NCI-H2196 treated with DMSO at 0.1 percent for 48 hours (cell line): Measurements from ENCODE around the gene HAT1.

ENCODE experiments used
- DNase-seq: peaks from one replicate; lab custom pipeline; 2025; ENCODE audit not compliant: unreplicated experiment; lab: John Stamatoyannopoulos, UW

The HAT1 gene

DNA sequence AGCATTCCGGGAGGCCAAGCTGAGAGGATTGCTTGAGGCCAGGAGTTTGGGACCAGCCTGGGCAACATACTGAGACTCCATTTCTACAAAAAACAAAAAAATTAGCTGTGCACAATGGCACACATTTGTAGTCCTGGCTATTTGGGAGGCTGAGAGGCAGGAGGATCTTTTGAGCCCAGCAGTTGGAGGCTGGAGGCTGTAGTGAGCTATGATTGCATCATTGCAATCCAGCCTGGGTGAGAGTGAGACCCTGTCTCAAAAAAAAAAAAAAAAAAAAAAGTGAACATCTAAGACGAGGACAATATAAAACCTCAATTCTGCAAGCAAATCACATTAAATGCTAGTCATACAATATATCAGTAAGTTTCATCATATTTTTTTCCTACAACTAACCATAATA is 2.8 kb upstream of the HAT1 start:
- no peak for DNase-seq

DNA sequence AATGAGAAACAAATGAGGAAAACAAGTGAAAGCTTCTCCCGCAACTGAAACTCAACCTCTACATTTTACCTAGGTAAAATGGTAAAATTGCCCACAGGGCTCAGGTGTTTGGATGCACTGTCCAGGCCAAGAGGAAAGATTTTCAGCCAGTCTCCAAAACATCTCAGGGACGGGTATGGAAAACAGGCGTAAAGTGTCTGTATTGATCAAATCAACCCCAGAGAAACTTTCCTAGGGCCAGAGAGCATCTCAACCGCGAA is 361 bp upstream of the HAT1 start:
- no peak for DNase-seq

DNA sequence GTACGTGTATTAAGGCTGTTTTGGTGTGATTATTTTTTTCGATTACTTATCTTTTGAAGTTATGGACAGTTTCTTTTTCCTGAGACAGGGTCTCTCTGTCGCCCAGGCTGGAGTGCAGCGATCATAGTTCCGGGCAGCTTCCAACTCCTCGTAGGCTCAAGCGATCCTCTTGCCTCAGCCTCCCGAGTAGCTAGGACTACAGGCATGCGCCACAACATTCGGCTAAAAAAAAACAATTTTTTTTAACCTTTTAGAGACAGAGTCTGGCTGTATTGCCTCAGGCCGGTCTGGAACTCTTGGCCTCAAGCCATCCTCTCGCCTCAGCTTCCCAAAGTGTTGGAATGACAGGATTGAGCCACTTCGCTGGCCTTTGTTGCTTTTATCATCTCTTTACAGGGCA is 945 bp downstream of the HAT1 start:
- DNase-seq = no peak

DNA sequence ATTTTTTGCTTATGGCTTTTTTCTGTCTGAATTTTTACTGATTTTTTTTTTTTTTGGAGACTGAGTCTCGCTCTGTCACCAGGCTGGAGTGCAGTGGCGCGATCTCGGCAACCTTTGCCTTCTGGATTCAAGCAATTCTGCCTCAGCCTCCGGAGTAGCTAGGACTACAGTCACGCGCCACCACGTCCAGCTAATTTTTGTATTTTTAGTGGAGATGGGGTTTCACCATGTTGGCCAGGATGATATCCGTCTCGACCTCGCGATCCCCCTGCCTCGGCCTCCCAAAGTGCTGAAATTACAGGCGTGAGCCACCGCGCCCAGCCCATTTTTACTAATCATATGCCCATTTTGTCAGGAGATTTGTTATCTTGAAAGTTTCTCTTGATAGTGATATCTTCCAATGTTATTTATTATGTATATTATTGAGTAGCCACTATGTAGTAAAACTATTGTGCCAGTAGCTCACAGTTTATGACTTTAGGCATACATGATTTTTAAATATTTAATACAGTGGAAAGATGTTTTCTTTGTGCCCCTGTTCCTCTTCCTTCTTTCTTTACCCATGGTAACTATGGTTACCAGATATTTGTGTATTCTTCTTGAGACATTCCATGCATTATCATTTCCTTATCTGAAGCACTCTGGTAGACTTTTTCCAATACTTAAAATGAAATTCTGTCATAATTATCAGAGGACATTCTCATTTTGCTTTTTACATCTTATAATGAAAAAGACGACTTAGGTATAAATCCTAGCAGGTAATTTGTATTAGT is 2.1 kb downstream of the HAT1 start:
- DNase-seq = no peak

DNA sequence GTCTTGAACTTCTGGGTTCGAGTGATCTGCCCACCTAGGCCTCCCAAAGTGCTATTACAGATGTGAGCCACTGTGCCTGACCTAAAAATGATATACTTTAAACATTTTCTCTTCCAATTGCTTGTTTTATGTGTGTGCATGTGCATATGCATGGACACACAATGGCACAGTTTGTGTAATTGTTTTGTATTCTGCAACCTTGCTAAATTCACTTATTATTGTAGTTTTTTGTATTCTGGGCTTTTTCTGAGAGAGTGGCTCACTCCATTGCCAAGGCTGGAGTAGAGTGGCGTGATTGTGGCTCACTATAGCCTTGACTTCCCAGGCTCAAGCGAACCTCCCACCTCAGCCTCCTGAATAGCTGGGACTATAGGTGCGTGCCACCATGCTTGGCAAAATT is 8.1 kb downstream of the HAT1 start:
- DNase-seq = no peak

DNA sequence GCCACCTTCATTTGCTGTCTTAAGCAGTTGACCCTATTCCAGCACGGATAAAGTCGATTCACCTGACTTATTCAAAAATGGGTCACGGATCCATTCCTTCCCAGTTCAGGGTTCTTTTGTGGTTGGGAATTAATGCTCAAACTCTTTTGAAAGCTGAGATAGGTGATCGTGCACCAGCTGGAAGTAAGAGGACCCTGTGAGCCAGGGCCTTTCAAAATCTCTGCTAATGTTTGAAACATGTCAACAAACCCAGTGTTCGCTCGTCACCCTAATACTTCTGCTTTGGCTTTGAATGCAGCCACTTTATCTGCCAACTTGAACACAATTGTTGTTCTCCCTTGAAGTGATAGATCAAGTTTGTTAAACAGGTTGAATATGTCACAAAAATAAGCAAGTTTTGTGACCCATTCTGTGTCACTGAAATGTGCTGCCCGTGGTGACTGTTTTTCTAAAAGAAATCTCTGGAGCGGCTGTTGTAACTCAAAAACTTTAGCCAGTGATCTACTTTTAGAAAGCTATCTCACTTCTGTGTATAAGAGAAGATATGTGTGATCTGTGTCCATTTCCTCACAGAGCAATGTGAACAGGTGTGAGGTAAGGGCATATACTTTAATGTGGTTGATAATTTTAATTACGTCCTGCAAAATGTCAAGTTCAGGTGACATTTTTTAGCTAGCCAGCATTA is 16.9 kb downstream of the HAT1 start:
- no peak for DNase-seq

DNA sequence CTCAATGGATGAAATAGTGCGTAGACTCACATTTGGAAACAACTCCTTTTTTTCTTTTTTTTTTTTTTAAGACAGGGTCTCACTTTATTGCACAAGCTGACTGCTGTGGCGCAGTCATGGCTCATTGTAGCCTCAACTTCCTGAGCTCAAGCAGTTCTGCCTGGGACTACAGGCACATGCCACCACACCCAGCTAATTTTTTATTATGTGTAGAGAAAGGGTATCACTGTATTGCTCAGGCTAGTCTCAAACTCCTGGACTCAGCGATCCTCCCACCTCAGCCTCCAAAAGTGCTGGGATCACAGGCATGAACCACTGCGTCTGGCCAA is 17.4 kb downstream of the HAT1 start:
- DNase-seq = no peak

DNA sequence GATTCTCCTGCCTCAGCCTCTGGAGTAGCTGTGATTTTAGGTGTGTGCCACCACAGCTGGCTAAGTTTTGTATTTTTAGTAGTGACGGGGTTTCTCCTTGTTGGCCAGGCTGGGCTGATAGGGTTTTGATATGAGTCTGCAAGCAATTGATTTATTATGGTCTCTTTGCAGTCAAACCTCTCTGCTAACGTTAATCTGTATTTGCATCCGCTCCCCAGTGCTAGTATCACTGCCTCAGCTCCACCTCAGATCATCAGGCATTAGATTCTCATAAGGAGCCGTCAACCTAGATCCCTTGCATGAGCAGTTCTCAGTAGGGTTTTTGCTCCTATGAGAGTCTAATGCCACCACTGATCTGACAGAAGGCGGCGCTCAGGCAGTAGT is 19.0 kb downstream of the HAT1 start:
- no peak for DNase-seq

DNA sequence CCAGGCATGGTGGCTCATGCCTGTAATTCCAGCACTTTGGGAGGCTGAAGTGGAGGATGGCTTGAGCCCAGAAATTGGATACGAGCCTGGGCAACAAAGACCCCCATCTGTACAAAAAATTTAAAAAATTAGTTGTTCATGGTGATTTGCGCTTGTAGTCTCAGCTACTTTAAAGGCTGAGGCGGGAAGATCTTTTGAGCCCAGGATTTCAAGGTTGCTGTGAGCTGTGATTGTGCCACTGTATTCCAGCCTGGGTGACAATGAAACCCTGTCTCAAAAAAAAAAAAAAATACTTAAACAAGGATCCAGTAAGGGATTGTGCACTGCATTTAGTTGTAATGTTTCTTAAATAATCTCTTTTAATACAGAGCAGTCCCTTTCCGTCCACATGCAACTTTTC is 21.6 kb downstream of the HAT1 start:
- no peak for DNase-seq

DNA sequence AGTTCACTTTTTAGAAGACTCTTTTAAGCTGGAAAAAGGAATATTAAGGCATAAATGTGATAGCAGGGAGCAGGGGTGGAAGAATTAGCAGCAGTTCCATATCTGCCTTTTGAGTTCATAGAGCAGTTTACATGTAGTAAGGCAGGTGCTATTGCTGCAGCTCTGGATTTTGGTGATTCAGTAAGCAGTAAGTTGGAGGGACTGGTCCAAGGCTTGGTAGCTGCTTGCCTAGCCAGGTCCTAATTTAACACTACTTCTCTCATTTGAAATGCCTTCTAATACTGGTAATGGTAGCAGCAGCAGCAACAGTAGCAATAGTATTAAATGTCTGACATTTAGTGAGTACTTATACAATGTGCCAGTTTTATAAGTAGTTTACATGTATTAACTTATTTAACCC is 30.0 kb downstream of the HAT1 start:
- DNase-seq = no peak

DNA sequence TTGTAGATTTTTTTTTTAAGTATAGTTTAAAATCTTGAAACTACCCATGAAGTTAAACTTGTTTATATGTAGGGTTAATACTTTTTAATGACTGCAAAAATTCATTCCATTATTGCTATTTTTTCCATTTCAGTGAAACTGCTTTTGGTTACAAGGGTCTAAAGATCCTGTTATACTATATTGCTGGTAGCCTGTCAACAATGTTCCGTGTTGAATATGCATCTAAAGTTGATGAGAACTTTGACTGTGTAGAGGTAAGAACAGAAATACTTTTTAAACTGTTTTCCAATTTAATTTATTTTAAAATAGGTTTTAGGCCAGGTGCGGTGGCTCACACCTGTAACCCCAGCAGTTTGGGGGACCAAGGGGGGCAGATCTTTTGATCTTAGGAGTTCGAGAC is 30.5 kb downstream of the HAT1 start:
- no peak for DNase-seq

DNA sequence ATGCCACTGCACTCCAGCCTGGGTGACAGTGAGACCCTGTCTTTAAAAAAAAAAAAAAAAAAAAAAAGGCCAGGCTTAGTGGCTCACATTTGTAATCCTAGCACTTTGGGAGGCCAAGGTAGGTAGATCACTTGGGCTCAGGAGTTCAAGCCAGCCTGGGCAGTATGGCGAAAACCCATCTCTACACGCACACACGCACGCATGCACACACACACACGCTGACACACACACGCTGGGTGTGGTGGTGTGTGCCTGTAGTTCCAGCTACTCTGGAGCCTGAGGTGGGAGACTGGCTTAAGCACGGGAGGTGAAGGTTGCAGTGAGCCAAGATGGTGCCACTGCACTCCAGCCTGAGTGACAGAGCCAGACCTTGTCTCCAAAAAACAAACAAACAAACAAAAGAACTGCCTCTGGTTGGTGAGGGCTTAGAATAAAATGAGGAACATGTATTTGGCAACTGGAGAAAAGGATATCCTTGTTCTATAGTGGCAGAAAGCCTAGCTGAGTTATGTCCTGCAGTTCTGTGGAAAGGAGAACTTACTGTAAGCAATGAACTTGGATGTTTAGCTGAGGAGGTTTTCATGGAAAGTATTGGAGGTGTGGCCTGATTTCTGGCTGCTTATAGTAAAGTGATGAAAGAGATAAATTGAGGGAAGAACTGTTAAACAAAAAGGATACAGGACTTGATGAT is 34.0 kb downstream of the HAT1 start:
- DNase-seq = no peak

DNA sequence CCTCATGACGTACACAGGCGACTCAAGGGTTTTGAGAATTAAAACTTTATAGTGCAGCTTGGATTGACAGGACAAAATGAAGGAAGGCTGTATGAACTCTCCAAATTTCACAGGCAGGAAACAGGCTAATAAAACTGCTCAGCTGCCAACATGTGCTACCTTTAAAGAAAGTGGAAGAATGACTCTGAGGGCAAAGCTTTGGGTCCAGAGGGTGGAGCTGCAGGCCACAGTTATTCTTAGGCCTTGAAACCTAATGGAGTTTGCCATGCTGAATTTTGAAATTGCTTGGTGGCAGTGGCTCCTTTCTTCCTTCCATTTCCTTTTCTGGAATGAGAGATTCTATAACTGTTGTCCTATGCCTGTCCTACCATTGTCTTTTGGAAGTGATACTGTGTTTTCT is 34.8 kb downstream of the HAT1 start:
- no peak for DNase-seq

DNA sequence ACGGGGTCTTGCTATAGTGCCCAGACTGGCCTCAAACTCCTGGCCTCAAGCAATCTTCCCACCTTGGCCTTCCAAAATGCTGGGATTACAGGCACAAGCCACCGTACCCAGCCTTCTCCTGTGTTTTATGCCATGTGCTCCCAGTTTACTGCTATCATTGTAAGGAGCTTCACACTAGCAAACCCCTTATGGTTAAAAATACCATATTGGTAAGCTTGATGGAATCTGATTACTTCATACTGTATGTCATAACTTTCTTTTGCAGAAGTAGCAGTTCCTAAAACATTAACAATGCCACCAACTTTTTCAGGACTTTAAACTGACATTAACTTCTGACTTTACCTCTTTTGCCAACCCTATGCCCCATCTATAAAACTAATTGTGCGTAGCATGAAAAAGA is 36.2 kb downstream of the HAT1 start:
- DNase-seq = no peak

DNA sequence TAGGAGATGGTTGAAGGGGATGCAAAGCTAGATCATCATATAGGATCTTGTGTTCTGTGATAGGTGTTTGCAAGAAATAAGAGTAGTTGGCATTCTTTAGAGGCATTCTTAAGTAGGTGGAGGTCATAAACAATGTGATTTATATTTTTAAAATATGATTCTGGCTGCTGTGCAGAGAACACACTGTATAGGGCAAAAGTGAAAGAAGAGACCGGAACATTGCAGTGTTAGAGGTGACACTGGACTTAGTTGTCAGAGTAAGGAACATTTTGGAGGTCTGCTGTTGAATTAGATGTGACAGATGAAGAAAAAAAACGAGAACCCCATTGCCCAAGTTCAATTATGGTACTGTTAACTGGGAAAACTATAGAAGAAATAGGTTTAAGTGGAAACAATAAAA is 37.7 kb downstream of the HAT1 start:
- no peak for DNase-seq

DNA sequence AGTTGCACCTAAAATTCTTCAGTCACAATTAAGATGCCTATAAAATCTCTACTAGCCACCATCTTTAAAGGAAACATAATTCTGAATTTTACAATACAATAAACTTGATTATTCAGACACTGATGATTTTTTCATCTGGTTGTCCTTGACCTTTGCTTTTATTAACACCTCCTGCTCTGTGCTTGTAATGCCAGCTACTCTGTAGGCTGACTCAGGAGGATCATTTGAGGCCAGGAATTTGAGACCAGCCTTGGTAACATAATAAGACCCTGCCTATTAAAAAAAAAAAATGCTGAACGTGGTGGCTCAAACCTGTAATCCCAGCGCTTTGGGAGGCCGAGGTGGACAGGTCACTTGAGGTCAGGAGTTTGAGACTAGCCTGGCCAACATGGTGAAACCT is 38.3 kb downstream of the HAT1 start:
- no peak for DNase-seq

DNA sequence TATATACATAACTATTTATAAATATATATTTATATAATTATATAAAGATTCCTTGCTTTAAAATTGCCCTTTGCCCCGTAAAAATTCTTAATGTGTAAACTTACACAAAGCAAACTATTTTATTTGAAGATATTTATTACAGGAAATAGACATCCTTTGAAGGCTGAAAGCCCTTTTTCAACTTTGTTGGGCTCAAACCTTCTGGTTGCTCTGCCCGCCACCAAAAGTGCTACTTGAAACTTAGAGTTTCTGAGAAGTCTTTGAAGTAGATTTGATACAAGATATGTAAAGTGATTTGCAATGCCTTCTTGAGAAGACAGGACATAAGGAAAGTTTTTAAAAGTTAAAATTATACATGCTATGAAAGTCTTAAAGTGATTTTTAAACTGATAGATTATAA is 40.9 kb downstream of the HAT1 start:
- DNase-seq = no peak

DNA sequence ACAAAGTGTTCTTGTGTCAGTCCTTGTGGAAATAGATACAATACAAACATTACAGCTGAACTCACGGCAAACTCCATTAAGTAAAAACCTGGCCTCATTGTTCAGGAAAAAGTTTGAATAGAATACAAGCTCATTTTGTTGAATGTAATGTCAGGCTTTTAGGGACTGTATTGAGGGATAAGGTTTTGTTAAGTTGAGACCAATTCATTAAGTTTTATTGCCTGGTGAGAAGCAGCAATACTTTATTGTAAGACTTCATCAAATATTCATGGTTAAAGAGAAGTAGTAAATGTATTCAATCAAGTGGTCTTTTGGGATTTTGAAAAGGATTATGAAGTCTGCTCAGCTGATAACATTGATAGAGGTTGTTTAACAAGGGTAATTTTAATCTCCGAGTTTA is 42.0 kb downstream of the HAT1 start:
- no peak for DNase-seq

DNA sequence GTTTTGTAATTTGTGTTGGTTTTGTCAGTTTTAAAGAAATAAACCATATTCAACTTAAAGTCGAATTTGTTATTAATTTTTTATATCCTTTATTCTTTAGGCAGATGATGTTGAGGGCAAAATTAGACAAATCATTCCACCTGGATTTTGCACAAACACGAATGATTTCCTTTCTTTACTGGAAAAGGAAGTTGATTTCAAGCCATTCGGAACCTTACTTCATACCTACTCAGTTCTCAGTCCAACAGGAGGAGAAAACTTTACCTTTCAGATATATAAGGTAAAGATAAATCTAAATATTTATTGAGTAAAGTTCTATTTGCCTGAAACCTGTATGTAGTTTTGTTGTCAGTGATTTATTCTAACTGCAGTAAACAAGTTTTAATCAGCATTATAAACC is 43.0 kb downstream of the HAT1 start:
- no peak for DNase-seq

DNA sequence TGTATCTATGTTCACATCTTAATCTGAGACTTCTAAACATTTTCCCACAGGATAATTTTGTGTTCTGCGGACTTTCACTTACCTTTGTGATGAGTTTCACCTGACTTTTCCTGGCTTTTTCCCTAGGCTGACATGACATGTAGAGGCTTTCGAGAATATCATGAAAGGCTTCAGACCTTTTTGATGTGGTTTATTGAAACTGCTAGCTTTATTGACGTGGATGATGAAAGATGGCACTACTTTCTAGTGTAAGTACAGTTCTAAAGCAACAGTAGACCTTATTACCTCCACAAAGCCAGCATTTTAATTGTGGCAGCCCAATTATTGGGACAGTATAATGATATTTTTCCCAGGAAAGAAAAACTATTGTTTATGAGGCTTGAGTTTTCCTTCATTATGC is 43.4 kb downstream of the HAT1 start:
- DNase-seq = no peak

DNA sequence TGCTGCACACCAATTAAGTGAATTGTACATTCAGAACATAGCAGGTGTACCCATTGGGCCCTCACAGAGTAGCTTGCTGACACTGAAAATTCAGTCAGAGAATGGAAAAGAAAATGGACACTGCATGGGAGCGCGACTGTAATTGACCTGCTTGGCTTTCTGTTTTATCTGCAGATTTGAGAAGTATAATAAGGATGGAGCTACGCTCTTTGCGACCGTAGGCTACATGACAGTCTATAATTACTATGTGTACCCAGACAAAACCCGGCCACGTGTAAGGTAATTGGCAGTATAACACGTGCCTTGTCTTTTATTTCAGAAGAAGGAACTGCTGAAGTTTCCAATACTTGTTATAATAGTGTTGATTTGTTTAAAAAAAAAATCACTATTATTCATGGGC is 44.0 kb downstream of the HAT1 start:
- no peak for DNase-seq

DNA sequence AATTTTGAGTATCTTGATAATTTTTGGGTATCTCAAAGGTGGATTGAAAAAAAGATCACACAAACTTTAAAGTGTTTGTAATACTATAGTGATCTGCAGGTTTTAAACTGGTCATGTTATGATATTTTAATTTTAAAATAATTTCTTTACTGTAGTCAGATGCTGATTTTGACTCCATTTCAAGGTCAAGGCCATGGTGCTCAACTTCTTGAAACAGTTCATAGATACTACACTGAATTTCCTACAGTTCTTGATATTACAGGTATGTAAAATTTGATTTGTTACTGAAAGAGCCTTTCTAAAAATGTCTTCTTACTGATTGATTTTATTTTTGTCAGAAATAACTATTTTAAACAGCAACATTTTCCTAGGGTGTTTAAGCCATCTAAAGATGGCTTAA is 44.4 kb downstream of the HAT1 start:
- no peak for DNase-seq

DNA sequence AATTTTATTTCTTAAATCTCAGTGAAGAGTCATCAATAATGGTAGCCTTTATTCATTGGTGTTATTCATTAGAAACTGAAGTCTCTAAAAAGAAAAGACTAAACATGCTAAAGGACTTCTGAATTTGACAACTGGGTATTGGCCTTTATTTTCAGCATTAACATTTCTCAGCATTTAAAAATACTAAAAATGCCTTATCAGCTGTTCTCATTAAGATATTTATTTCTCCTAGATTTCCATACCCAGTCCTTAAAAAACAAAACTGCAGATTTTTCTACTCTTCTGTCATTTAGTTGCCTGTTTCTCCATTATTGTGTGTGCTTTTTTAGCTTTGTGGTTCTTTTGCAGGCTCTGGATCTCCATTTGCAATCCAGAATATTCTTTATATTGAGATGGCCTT is 46.2 kb downstream of the HAT1 start:
- no peak for DNase-seq
